GM18502 (cell line): ENCODE data around the gene CCDC77.
"Not testable (repeated sequence)": the region's sequence is repeated elsewhere in the genome, so short reads cannot be mapped to it uniquely, and the experiment has no call there.

Experiments used
- ATAC-seq: cut with Tn5 transposase; IDR thresholded peaks from one replicate; pipeline ENCODE4 v1.9.1; 2021; ENCODE audit warnings: mild to moderate bottlenecking; ENCODE audit not compliant: unreplicated experiment, poor library complexity

CCDC77 gene

GRCh38 chr12:401235-402028 lies at the start of gene CCDC77:
CCDC77 (plus strand) TSS chr12:401644; CDS start chr12:409384, 7,740 bp downstream.
- peak; percentile 98 for ATAC-seq

- ATAC-seq = no peak
Measured at GRCh38 chr12:356276-356988, 45.0 kb upstream of the CCDC77 start.

- no peak for ATAC-seq
Measured at GRCh38 chr12:359091-359490, 42.4 kb upstream of the CCDC77 start.

DNA sequence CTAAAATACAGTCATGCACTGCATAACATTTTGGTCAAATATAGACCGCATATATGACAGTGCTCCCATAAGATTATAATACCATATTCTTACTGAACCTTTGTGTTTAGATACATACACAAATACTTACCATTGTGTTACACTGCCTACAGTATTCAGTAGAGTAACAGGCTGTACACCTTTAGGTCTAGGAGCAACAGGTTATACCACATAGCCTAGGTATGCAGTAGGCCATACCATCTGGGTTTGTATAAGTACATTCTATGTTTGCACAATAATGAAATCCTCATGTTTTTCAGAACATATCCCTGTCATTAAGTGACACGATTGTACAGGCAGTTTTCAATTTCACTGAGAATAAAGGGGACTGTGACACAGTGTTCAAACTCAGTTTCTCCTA lies 34.6 kb upstream of the CCDC77 start:
- no peak for ATAC-seq

DNA sequence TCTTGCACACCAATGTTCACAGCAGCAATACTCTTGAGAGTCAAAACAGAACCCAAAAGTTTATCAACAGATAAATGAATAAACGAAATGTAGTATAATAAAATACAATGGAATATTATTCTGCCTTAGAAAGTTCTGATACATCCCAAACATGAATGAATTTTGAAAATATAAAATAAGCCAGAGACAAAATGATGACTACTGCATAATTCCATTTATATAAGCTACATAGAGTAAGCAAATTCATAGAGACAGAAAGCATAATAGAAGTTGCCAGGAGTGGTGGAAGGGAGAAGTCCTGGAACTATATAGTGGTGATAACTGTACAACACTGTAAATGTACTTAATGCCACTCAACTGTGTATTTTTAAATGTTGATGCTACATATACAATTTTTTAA lies 33.5 kb upstream of the CCDC77 start:
- no peak for ATAC-seq

- ATAC-seq = not testable (repeated sequence)
Measured at GRCh38 chr12:370739-371485, 30.5 kb upstream of the CCDC77 start.

DNA sequence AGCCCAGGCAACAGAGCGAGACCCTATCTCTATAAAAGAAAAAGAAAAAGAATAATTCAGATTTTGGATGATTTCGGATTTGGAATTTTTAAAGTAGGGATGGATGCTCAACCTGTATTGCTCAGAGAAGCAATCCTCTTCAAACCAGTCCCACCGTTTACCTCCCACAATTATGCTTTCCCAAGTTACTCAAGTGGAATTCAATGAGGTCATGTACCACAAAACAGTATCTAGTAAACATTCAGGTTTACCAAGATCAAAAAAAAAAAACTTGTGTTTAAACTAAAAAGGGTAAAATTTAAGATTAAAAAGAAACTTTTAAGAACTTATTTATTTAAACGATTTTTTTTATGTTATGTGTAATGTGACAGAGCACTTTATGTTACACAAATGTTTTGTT lies 14.8 kb upstream of the CCDC77 start:
- ATAC-seq = no peak

- no peak for ATAC-seq
Measured at GRCh38 chr12:388012-388411, 13.4 kb upstream of the CCDC77 start.

DNA sequence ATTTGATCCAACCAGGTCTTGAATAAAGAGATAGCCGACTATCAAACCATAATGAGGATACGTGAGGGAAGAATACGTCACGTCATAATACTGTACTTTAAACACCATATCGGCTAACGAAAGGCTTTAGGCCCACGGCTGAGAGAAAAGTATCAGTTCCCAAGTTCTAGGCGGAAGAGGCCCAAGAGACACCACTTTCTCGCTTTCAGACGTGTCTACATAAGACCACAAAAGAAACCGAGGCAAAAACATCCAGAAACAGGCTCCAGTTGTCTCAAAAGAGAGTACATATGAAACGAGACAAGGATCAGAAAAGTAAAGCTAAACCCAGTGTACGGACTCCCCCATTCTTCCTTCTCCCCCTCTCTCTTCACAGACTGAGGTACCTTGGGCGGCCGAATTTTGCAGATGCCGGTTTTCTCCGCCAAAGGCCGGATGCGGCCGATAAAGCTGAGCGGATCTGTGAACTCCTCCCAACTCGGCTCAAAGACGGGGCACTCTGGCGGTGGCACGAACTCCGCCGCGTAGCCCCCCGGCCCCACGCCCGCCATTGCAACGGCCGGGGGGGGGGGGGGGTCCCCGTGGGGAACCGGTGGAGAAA lies 12.8 kb upstream of the CCDC77 start:
- ATAC-seq = peak; percentile 30

DNA sequence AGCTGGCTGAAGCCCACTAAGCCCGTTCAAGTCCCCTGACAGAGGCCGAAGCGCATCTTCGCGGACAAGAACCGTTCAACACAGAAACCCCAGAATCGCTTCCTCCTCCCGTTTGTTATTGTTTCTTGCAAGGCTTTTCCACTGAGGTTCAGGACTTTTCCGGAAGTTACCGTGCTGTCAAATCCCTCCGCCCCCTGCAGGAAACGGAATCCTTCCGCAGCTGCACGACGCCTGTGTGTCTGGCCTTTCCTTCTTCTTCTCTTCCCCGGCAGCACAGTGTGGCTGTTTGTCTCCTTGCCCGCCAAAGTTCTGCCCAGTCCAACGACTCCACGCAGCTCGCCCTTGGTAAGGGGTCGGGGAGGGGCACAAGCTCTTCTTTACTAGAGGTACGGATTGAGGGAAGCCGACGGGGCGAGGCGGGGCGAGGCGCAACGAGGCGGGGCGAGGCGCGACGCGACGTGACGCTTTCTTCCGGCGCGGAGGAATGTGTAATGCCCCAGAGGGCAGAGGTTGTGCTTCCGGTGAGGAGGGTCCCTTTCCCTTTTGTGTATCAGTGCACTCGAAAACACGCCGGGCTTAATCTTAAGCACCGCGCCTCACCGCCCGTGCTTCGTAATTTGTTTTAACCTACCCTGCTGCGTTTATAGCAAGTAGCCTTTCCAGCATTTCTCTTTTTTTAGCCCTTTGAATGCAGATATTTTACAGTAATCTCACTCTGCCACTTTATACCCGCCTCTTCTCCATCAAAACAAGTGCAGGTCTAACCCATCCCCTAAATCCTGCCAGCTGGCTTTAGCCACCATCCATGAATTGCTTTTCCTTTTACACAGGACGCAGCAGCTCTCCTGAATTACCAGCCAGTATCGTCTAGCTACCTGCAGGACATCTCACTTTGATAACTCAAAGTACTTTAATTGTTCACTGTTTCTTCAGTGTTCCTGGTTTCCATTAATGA lies 12.0 kb upstream of the CCDC77 start, which contains the start of gene KDM5A:
Gene KDM5A, minus strand, starts transcription at position 179 of the 955 bp plus-strand sequence. CDS start 229 bp downstream, outside the sequence.
- ATAC-seq = peak; percentile 89

GRCh38 chr12:400828-401227 lies 616 bp upstream of the CCDC77 start:
- ATAC-seq = no peak

DNA sequence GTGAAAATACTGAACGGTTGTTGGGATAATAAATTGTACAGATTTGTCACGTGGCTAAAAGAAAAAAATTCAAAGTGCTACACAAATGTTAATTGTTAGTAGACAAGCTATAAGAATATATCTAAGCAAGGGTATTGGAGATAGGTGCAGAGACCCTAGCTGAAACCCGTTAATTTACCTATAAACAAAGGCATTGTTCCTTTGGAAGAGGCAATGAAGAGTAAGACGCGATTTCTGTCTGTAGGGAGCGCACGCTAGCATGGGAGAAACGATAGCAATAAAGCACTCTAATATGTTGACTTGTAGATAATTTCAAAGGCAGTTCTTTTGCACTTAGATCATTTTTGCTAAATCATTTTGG lies 565 bp downstream of the CCDC77 start:
- no peak for ATAC-seq

- no peak for ATAC-seq
Measured at GRCh38 chr12:414859-415258, 13.4 kb downstream of the CCDC77 start.

DNA sequence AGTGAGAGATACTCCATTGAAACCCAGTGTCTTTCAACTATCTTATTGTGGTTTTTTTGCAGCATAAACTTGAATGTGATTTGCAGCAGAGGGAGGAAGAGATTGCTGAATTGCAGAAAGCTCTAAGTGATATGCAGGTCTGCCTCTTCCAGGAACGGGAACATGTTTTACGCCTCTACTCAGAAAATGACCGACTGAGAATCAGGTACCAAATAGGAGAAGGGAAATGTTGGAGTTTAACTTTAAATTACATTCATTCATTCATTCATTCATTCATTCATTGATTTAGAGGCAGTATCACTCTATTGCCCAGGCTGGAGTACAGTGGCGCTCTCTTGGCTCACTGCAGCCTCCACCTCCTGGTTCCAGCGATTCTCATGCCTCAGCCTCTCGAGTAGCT lies 17.0 kb downstream of the CCDC77 start:
- ATAC-seq = no peak

GRCh38 chr12:422526-422925 lies 21.1 kb downstream of the CCDC77 start:
- ATAC-seq = no peak

GRCh38 chr12:435737-436136 lies 34.3 kb downstream of the CCDC77 start:
- not testable (repeated sequence) for ATAC-seq

DNA sequence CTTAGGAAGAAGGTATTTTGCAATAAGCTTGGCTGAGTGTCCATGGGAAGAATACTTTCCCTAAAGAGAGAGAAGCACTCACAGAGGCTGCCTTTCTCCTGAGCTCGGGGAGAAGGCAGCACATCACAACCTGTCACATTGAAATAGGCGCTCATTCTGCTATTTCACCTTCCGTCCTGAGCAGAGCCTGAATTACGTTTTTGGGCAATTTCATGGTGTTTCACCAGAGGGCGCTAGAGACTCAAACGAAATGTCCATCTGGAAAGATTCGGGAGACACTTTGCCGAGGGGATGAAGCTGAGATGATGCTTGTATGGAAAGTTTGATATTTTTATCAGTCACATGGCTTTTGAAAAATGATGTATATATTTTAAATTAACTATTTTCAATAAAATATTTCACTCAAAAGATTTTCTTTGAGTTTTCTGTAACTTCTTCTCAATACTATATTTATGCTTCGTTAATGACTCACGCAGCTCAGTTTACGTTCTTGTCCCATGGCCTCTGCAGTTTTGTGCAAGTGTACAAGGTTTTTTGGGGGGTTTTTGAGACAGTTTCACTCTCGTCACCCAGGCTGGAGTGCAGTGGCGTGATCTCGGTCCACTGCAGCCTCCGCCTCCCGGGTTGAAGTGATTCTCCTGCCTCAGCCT lies 40.9 kb downstream of the CCDC77 start:
- no peak for ATAC-seq

- no peak for ATAC-seq
Measured at GRCh38 chr12:447141-447540, 45.7 kb downstream of the CCDC77 start.

GRCh38 chr12:449203-449602 lies 47.8 kb downstream of the CCDC77 start:
- ATAC-seq = no peak
